PC-9 (cell line): ENCODE data around the gene LRP1B. TPM values are rescaled to one million over a fixed set of nuclear protein-coding genes. Genes with fewer than 3 reads are reported as not detected.
"Not testable (repeated sequence)": the region's sequence is repeated elsewhere in the genome, so short reads cannot be mapped to it uniquely, and the experiment has no call there.

Source experiments
- BruUV-seq: library from RNA; stranded (reverse); fragments of 400-500 nt; replicated peaks from 2 replicates; lab custom pipeline; 2021; lab: Mats Ljungman, UMichigan
- CTCF ChIA-PET: fragments of 300-600 bp; sonication (Branson Sonifier 250); formaldehyde crosslinking; loops from one replicate; lab custom pipeline; 2022; ENCODE audit warnings: antibody characterized with exemption; lab: Charles Lee
- POLR2A ChIA-PET: fragments of 300-600 bp; sonication (Branson Sonifier 250); formaldehyde crosslinking; loops from one replicate; lab custom pipeline; 2022; ENCODE audit warnings: antibody characterized with exemption; ENCODE audit not compliant: unreplicated experiment; lab: Charles Lee
- DNase-seq, 2 experiments: peaks; one replicate each; pipeline versions ENCODE4 v3.0.0 to v3.0.0-alpha.2; 2015 to 2022; ENCODE audit warnings: mixed read lengths in 1 of 2
- H2AFZ ChIP-seq: fragments of 200-600 bp; sonication (generic); 2 replicates; pipeline ENCODE4 v1.8.1; 2017; ENCODE audit warnings: antibody characterized with exemption
- H3F3A ChIP-seq: fragments of 200-600 bp; sonication (generic); 2 replicates; pipeline ENCODE4 v1.8.1; 2017; ENCODE audit warnings: antibody characterized with exemption, mild to moderate bottlenecking, low read depth; ENCODE audit not compliant: insufficient read depth
- H3K27ac ChIP-seq: fragments of 200-600 bp; sonication (generic); 2 replicates; pipeline ENCODE4 v1.6.1; 2016; ENCODE audit warnings: mixed run types
- H3K27me3 ChIP-seq: fragments of 200-600 bp; sonication (generic); 2 replicates; pipeline ENCODE4 v1.6.1; 2016; ENCODE audit warnings: low read depth, mixed run types; ENCODE audit not compliant: insufficient read depth
- H3K36me3 ChIP-seq: fragments of 200-600 bp; sonication (generic); 2 replicates; pipeline ENCODE4 v1.6.1; 2016; ENCODE audit warnings: low read depth, mixed run types
- H3K4me1 ChIP-seq: fragments of 200-600 bp; sonication (generic); replicated peaks from 2 replicates; pipeline ENCODE4 v1.6.1; 2016; ENCODE audit warnings: mixed run types; ENCODE audit not compliant: insufficient read depth
- H3K4me2 ChIP-seq: fragments of 200-600 bp; sonication (generic); 2 replicates; pipeline ENCODE4 v1.6.1; 2017; ENCODE audit warnings: mixed run types
- H3K4me3 ChIP-seq: fragments of 200-600 bp; sonication (generic); 2 replicates; pipeline ENCODE4 v1.6.1; 2016; ENCODE audit warnings: mixed run types
- H3K79me2 ChIP-seq: fragments of 200-600 bp; sonication (generic); 2 replicates; pipeline ENCODE4 v1.6.1; 2017; ENCODE audit warnings: low read depth, mixed run types
- H3K9me2 ChIP-seq: fragments of 200-600 bp; sonication (generic); 2 replicates; pipeline ENCODE4 v1.8.1; 2017; ENCODE audit warnings: mild to moderate bottlenecking; ENCODE audit not compliant: insufficient read depth
- H3K9me3 ChIP-seq: fragments of 200-600 bp; sonication (generic); 2 replicates; pipeline ENCODE4 v1.8.1; 2016; ENCODE audit warnings: low read depth; ENCODE audit not compliant: insufficient read depth
- H4K20me1 ChIP-seq: fragments of 200-600 bp; sonication (generic); 2 replicates; pipeline ENCODE4 v1.8.1; 2017; ENCODE audit not compliant: insufficient read depth
- EZH2 ChIP-seq: fragments of 200-600 bp; sonication (generic); IDR thresholded peaks from 2 replicates; pipeline ENCODE4 v1.8.0; 2017; ENCODE audit warnings: antibody characterized with exemption, low read depth
- intact Hi-C: fragments of 100-400 bp; cut with micrococcal nuclease; formaldehyde crosslinking; loops from one replicate; pipeline ENCODE4 v1.10.0; 2022; ENCODE audit not compliant: unreplicated experiment
- total RNA-seq: library from RNA; stranded (reverse); gene quantifications from 2 replicates; pipeline ENCODE4 v1.2.3, GENCODE V29; 2021
- TF ChIP-seq, protein P1 (sequence below): fragments of 200-600 bp; sonication (generic); conservative IDR thresholded peaks from 2 replicates; pipeline ENCODE4 v1.6.1; 2017; ENCODE audit warnings: mixed run types, antibody characterized with exemption, mild to moderate bottlenecking, moderate library complexity

LRP1B gene
- total RNA-seq, 1 experiment from 2014 or later: 1.7 TPM

DNA sequence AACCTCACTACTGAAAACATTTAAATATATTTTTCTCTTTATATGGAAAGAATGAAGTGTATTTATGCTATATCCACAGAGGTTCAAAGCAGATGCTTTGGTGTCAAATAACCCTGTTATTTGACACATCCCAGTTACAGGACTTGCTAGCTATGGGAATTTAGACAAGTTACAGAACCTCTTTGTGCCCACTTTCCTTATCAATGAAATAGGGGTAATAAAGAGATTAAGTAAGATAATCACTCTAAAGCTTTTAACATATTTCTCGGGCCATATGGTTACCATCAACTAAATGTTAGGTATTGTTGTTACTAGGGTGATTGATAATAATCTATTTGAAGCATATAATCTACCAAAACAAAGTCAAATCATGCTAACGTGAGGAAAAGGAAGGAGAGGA, 1690.0 kb downstream of the LRP1B start:
- no peaks in the 10 kb centered on the region for H3K27me3 ChIP-seq
- BruUV-seq: no TSS peak
- no peak overlapping the region for H3K4me3 ChIP-seq
- DNase-seq: no peak
- H3K27ac ChIP-seq: no peak overlapping the region
- no peak overlapping the region for H3K4me2 ChIP-seq
- ChIA-PET CTCF (no interaction called here), POLR2A (no interaction called here)
- no peaks in the 10 kb centered on the region for H3K79me2 ChIP-seq
- H3K36me3 ChIP-seq: no peaks in the 10 kb centered on the region
- H2AFZ ChIP-seq: no peak overlapping the region
- no peaks in the 10 kb centered on the region for H3K9me2 ChIP-seq
- TF ChIP-seq, protein P1, sequence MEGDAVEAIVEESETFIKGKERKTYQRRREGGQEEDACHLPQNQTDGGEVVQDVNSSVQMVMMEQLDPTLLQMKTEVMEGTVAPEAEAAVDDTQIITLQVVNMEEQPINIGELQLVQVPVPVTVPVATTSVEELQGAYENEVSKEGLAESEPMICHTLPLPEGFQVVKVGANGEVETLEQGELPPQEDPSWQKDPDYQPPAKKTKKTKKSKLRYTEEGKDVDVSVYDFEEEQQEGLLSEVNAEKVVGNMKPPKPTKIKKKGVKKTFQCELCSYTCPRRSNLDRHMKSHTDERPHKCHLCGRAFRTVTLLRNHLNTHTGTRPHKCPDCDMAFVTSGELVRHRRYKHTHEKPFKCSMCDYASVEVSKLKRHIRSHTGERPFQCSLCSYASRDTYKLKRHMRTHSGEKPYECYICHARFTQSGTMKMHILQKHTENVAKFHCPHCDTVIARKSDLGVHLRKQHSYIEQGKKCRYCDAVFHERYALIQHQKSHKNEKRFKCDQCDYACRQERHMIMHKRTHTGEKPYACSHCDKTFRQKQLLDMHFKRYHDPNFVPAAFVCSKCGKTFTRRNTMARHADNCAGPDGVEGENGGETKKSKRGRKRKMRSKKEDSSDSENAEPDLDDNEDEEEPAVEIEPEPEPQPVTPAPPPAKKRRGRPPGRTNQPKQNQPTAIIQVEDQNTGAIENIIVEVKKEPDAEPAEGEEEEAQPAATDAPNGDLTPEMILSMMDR: no peak
- no peak for TF ChIP-seq EZH2
- no peaks in the 10 kb centered on the region for H3F3A ChIP-seq
- no peaks in the 10 kb centered on the region for H3K9me3 ChIP-seq
- intact Hi-C loops: no loop called here
- H3K4me1 ChIP-seq: no peaks in the 10 kb centered on the region
- no peaks in the 10 kb centered on the region for H4K20me1 ChIP-seq

- H2AFZ ChIP-seq: no peak overlapping the region
- no peak overlapping the region for H3K27ac ChIP-seq
- CTCF ChIA-PET: no interaction called here
- H3F3A ChIP-seq: no peaks in the 10 kb centered on the region
- H3K27me3 ChIP-seq: no peaks in the 10 kb centered on the region
- no peaks in the 10 kb centered on the region for H3K9me2 ChIP-seq
- no peak overlapping the region for H3K4me3 ChIP-seq
- H4K20me1 ChIP-seq: no peaks in the 10 kb centered on the region
- H3K4me2 ChIP-seq: no peak overlapping the region
- POLR2A ChIA-PET: no interaction called here
- intact Hi-C loops: no loop called here
- H3K79me2 ChIP-seq: no peaks in the 10 kb centered on the region
- H3K9me3 ChIP-seq: 0 out of 2 replicates have a peak, but pooled peaks cover 3% of the 10 kb centered on the region
- no peaks in the 10 kb centered on the region for H3K4me1 ChIP-seq
- TF ChIP-seq, protein P1: no peak
- TF ChIP-seq EZH2: no peak
- no peaks in the 10 kb centered on the region for H3K36me3 ChIP-seq
- no peak for DNase-seq
- BruUV-seq: no TSS peak
Measured at GRCh38 chr2:140436936-140437335, 1693.9 kb downstream of the LRP1B start.

DNA sequence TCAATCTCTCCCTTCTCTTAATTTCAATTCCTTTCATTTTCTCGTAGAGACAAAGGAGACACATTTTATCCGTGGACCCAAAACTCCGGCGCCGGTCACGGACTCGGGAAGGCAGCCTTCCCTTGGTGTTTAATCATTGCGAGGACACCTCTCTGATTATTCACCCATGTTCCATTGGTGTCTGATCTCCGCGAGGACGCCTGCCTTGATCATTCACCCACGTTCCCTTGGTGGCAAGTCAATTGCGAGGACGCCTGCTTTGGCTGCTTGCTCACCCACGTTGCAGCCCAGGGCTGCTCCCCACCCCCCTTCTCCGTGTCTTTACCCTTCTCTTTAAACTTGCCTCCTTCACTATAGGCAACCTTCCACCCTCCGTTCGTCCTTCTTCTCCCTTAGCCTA, 1703.8 kb downstream of the LRP1B start:
- intact Hi-C loops, H4K20me1 ChIP-seq, H3K36me3 ChIP-seq, H3K4me2 ChIP-seq, H3K27ac ChIP-seq, H2AFZ ChIP-seq, H3F3A ChIP-seq, H3K9me3 ChIP-seq, CTCF ChIA-PET, BruUV-seq, DNase-seq, POLR2A ChIA-PET, H3K9me2 ChIP-seq, H3K4me1 ChIP-seq, H3K4me3 ChIP-seq, H3K27me3 ChIP-seq, H3K79me2 ChIP-seq: not testable (repeated sequence)

- no peak overlapping the region for H3K4me3 ChIP-seq
- no peak overlapping the region for H2AFZ ChIP-seq
- CTCF ChIA-PET: no interaction called here
- no peaks in the 10 kb centered on the region for H3K9me2 ChIP-seq
- POLR2A ChIA-PET: no interaction called here
- no peaks in the 10 kb centered on the region for H3F3A ChIP-seq
- no peaks in the 10 kb centered on the region for H4K20me1 ChIP-seq
- BruUV-seq: no TSS peak
- no peaks in the 10 kb centered on the region for H3K4me1 ChIP-seq
- no peak overlapping the region for H3K4me2 ChIP-seq
- DNase-seq: no peak
- no peaks in the 10 kb centered on the region for H3K27me3 ChIP-seq
- H3K27ac ChIP-seq: no peak overlapping the region
- TF ChIP-seq, protein P1: no peak
- no peak for TF ChIP-seq EZH2
- no peaks in the 10 kb centered on the region for H3K9me3 ChIP-seq
- no peaks in the 10 kb centered on the region for H3K36me3 ChIP-seq
- intact Hi-C loops: no loop called here
- no peaks in the 10 kb centered on the region for H3K79me2 ChIP-seq
Measured at GRCh38 chr2:140424471-140424870, 1706.3 kb downstream of the LRP1B start.
